ENCODE measurements around the gene PPM1E. TPM values are rescaled to one million over a fixed set of nuclear protein-coding genes. Genes with fewer than 3 reads are reported as not detected.

Gene PPM1E
- total RNA-seq, 4 donors from 2014 or later, result 0.42 to 0.91 (median 0.67) TPM

DNA sequence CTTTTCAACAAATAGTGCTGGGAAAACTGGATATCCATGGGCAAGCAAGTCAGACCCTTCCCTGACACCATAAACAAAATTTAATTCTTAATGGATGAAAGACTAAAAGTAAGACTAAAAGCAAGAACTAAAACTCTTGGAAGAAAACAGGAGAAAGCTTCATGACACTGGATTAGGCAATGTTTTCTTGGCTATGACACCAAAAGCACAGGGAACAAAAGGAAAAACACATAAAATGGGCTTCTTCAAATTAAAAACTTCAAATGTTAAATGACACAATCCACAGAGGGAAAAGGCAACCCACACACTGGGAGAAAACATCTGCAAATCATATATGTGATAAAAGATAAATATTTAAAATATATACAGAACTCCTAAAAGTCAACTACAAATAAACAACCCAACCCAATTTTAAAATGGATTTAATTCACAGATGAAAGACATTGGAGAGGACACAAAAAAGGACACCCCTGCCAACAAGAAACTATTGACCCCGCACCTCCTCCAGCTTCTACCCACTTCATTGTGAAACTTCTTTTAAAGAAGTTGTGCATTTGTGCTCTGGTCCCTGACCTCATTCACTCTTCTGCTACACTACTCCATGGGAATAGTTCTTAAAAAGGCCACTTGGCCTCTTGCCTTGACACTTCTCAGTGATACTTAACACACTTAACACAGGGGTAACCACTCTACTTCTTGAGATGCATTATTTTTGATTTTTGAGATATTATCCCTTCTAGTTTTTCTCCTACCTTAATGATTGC lies 270.7 kb downstream of the PPM1E start:
- Histone ChIP-seq H3K27me3 (no peaks in the 10 kb centered on the region), H3K4me3 (no peak overlapping the region), H3K4me1 (peaks cover 0 to 10% (median 4%) of the 10 kb centered on the region in 4 donors), H3K27ac (replicated peaks in 1 of 4) (no peak overlapping the region), H3K9me3 (no peaks in the 10 kb centered on the region), H3K36me3 (peaks cover 5 to 25% (median 19%) of the 10 kb centered on the region in 4 donors)
- 83% methylated on average over 1 of the region's 1 CpG for WGBS
- intact Hi-C loops (cut with DNase I), result no loop called here
- no peak for TF ChIP-seq POLR2A (IDR thresholded peaks at IDR 0.05; ENCODE audit: low read depth)
- TF ChIP-seq CTCF (IDR thresholded peaks at IDR 0.05), result no peak
- no peak for DNase-seq (ENCODE audit: extremely low spot score)

GRCh38 chr17:59027750-59028149 lies 272.1 kb downstream of the PPM1E start:
- Histone ChIP-seq H3K9me3 (no peaks in the 10 kb centered on the region), H3K27me3 (no peaks in the 10 kb centered on the region), H3K4me1 (peaks cover 0 to 10% (median 4%) of the 10 kb centered on the region in 4 donors), H3K36me3 (peaks cover 5 to 36% (median 23%) of the 10 kb centered on the region in 4 donors), H3K4me3 (no peak overlapping the region), H3K27ac (replicated peaks in 1 of 4) (no peak overlapping the region)
- intact Hi-C loops (cut with DNase I), result no loop called here
- no peak for TF ChIP-seq POLR2A (IDR thresholded peaks at IDR 0.05; ENCODE audit: low read depth)
- no peak for TF ChIP-seq POLR2AphosphoS5 (IDR thresholded peaks at IDR 0.05)
- no peak for TF ChIP-seq CTCF (IDR thresholded peaks at IDR 0.05)
- TF ChIP-seq EP300 (IDR thresholded peaks at IDR 0.05), result no peak
- DNase-seq (ENCODE audit: extremely low spot score), result no peak
- WGBS, result 71% methylated on average over 4 of the region's 4 CpGs

DNA sequence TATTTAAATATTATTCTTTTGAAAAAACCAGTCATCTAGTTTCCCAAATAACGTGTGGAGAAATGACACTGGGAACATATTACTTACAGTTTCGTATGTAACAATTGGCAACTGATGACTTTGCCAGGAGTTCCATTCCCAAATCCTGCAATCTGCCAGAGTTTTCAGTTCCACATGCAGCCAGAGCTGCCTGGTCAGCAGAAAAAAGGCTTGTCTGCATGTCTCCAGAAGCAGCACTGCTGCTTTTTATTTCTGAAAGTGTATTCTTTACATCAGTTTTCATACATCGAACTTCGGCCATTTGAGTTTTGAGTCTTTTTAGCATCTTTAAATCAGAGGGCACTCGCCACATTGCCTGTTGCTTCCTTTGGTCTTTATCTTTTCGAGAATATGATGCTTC lies 272.7 kb downstream of the PPM1E start:
- no peak for DNase-seq (ENCODE audit: extremely low spot score)
- peaks cover 0 to 10% (median 4%) of the 10 kb centered on the region in 4 donors for H3K4me1 ChIP-seq
- H3K27me3 ChIP-seq, result no peaks in the 10 kb centered on the region
- no peak overlapping the region for H3K4me3 ChIP-seq
- H3K27ac ChIP-seq (replicated peaks in 1 of 4), result no peak overlapping the region
- 86% methylated on average over 6 of the region's 6 CpGs for WGBS
- intact Hi-C loops (cut with DNase I), result no loop called here
- no peaks in the 10 kb centered on the region for H3K9me3 ChIP-seq
- TF ChIP-seq CTCF (IDR thresholded peaks at IDR 0.05), result no peak
- H3K36me3 ChIP-seq, result peaks cover 5 to 40% (median 24%) of the 10 kb centered on the region in 4 donors

GRCh38 chr17:59030811-59031210 lies 275.2 kb downstream of the PPM1E start:
- WGBS, result 92% methylated on average over 1 of the region's 1 CpG
- no peak overlapping the region for H3K4me3 ChIP-seq

More at GRCh38 chr17:59030811-59031210, 275.2 kb downstream of the PPM1E start:
- no peak overlapping the region for H3K27ac ChIP-seq (replicated peaks in 1 of 4)
- peaks cover 0 to 10% (median 4%) of the 10 kb centered on the region in 4 donors for H3K4me1 ChIP-seq
- intact Hi-C loops (cut with DNase I), result no loop called here
- H3K9me3 ChIP-seq, result no peaks in the 10 kb centered on the region
- DNase-seq (ENCODE audit: extremely low spot score), result no peak
- TF ChIP-seq EP300 (IDR thresholded peaks at IDR 0.05) (no peak), POLR2AphosphoS5 (IDR thresholded peaks at IDR 0.05) (no peak), CTCF (IDR thresholded peaks at IDR 0.05) (no peak), POLR2A (IDR thresholded peaks at IDR 0.05; ENCODE audit: low read depth) (no peak)
- H3K36me3 ChIP-seq, result peaks cover 5 to 56% (median 26%) of the 10 kb centered on the region in 4 donors
- no peaks in the 10 kb centered on the region for H3K27me3 ChIP-seq

Small RNA genes lying within 50 kb of the gene (small RNA-seq; reads per million reads assigned to genes)
- gene AC025521.1 (0 reads per million in 3 donors), gene RF00017 (0 reads per million in 3 donors), gene RNU6-518P (0 reads per million in 3 donors)

Other genes with a start within 250 kb of the PPM1E start
- 10 to 100 TPM; 24.4 to 29.9 (median 28.4) TPM for gene MTMR4, start 241.2 kb upstream of the PPM1E start, total RNA-seq
- under 1 TPM; under 0.01 to 0.19 (median 0.11) TPM for gene TEX14, start 63.8 kb upstream of the PPM1E start, total RNA-seq
- 10 to 100 TPM; 20.1 to 27.0 (median 21.4) TPM for gene RAD51C, start 63.3 kb upstream of the PPM1E start, total RNA-seq

Measured in esophagus muscularis mucosa (tissue), 4 donors.